GM08714 (cell line): ENCODE results near the gene SYNGR4.

Source experiments
- H3K4me3 ChIP-seq: fragments of 200-500 bp; sonication (Bioruptor generic); 2 replicates; pipeline ENCODE4 v1.5.1; 2014; ENCODE audit warnings: mild to moderate bottlenecking, low read length, inconsistent platforms
- ZNF274 ChIP-seq: IDR thresholded peaks from 2 replicates; pipeline ENCODE4 v1.6.1; 2012; ENCODE audit warnings: mild to moderate bottlenecking, low read depth, low read length

Gene SYNGR4

GRCh38 chr19:48413879-48414587 is 49.9 kb downstream of the SYNGR4 start:
- no peak overlapping the region for H3K4me3 ChIP-seq

GRCh38 chr19:48415395-48415794 is 51.2 kb downstream of the SYNGR4 start:
- TF ChIP-seq ZNF274: no peak
- no peak overlapping the region; the same call in 1 of the 2 replicates for H3K4me3 ChIP-seq

More at GRCh38 chr19:48413879-48414587, 49.9 kb downstream of the SYNGR4 start:
- no peak for TF ChIP-seq ZNF274

DNA sequence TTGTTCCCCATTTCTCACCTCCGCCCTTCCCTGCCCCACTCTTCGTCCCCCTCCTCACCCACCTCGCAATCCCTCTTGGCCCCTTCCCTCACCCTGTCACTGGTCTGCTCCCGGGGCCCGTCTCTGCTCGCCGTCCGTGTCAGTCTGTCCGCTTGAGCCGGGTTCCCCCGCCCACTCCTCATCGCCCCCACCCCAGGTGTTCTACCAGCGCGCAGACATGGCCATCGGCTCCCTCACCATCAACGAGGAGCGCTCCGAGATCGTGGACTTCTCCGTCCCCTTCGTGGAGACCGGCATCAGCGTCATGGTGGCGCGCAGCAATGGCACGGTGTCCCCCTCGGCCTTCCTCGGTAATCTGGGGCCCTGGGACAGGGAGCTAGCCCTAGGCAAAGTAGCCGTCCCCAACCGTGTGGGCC is 51.6 kb downstream of the SYNGR4 start:
- no peak overlapping the region for H3K4me3 ChIP-seq
- no peak for TF ChIP-seq ZNF274

- no peak overlapping the region for H3K4me3 ChIP-seq
- TF ChIP-seq ZNF274: no peak
Observed at GRCh38 chr19:48417421-48417820, 53.3 kb downstream of the SYNGR4 start.

GRCh38 chr19:48418317-48419064 is 54.3 kb downstream of the SYNGR4 start:
- TF ChIP-seq ZNF274: no peak
- H3K4me3 ChIP-seq: no peak overlapping the region

DNA sequence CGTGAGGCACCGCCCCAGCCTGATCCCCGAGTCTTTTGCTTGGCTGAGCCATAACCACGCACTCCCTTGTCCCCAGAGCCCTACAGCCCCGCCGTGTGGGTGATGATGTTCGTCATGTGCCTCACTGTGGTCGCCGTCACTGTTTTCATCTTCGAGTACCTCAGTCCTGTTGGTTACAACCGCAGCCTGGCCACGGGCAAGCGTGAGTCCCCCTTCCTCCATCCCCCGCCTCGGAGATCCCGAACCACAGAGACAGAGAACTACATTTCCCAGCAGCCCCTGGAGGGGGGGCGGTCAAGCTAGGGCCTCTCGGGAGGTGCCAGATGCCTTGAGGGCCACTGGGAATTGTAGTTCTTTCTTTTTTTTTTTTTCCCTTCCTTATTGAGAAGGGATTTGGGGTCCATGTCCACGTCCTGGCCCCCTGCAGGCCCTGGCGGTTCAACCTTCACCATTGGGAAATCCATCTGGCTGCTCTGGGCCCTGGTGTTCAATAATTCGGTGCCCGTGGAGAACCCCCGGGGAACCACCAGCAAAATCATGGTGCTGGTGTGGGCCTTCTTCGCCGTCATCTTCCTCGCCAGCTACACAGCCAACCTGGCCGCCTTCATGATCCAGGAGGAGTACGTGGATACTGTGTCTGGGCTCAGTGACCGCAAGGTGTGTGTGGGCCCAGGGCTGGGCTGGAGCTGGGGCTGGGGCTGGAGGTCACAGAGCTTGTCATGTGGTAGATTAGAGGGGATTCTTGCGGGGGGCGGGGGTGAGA is 55.2 kb downstream of the SYNGR4 start:
- H3K4me3 ChIP-seq: no peak overlapping the region
- TF ChIP-seq ZNF274: no peak

DNA sequence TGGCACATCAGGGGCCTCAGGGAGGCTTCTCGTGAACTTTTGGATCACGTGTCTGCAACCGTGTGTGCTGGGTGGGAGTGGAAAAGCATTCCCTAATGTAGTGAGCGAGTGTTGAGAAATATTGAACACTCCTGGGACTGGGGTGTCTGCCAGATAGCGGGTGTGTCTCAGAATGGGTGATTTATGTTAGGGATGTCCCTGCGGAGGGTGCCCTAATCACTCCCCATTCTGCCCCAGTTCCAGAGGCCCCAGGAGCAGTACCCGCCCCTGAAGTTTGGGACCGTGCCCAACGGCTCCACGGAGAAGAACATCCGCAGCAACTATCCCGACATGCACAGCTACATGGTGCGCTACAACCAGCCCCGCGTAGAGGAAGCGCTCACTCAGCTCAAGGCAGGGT is 57.4 kb downstream of the SYNGR4 start:
- TF ChIP-seq ZNF274: no peak
- H3K4me3 ChIP-seq: no peak overlapping the region

DNA sequence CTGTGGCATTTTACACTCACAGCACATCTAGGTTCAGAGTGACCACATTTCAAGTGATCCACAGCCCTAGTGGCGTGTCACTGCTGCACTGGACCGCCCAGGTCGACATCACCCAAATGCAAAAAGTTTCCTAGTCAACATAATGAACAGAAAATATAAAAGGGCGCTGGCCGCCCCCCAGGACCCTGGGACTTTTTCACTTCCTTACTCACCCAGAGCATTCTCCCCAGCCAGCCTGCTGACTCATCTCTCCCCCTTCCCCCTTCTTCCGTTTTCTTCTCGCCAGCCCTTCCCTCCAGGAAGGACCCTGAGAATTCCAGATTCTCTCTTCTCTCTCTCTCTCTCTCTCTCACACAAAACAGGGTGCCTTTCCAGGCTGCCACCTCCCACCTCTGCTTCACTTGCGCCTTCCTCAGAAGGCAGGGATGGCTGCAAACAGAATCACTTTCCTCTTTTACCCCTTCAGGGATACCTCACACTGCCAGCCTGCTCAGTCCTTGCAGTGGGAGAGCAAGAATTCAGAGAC is 60.6 kb downstream of the SYNGR4 start:
- TF ChIP-seq ZNF274: no peak
- H3K4me3 ChIP-seq: no peak overlapping the region
